NCI-H1694 (cell line): ENCODE measurements around the gene PLXNB3.
"Not testable (repeated sequence)": the region's sequence is repeated elsewhere in the genome, so short reads cannot be mapped to it uniquely, and the experiment has no call there.

ENCODE experiments used
- DNase-seq: peaks from one replicate; lab custom pipeline; 2025; lab: John Stamatoyannopoulos, UW

Gene PLXNB3

GRCh38 chrX:153732401-153732800 is 31.6 kb upstream of the PLXNB3 start:
- no peak for DNase-seq

GRCh38 chrX:153733651-153734240 is 30.3 kb upstream of the PLXNB3 start:
- DNase-seq: no peak

- DNase-seq: no peak
Measured at GRCh38 chrX:153734871-153735270, 29.2 kb upstream of the PLXNB3 start.

GRCh38 chrX:153735274-153735673 is 28.8 kb upstream of the PLXNB3 start:
- DNase-seq: no peak

GRCh38 chrX:153736071-153736820 is 27.8 kb upstream of the PLXNB3 start:
- no peak for DNase-seq

- DNase-seq: no peak
Measured at GRCh38 chrX:153736871-153737441, 27.1 kb upstream of the PLXNB3 start.

- DNase-seq: no peak
Measured at GRCh38 chrX:153738056-153738605, 25.9 kb upstream of the PLXNB3 start.

- DNase-seq: no peak
Measured at GRCh38 chrX:153739754-153740486, 24.1 kb upstream of the PLXNB3 start.

GRCh38 chrX:153740631-153741222 is 23.3 kb upstream of the PLXNB3 start:
- no peak for DNase-seq

- DNase-seq: no peak
Measured at GRCh38 chrX:153741446-153741845, 22.6 kb upstream of the PLXNB3 start.

GRCh38 chrX:153742111-153742510 is 21.9 kb upstream of the PLXNB3 start:
- DNase-seq: not testable (repeated sequence)

- not testable (repeated sequence) for DNase-seq
Measured at GRCh38 chrX:153742796-153743467, 21.1 kb upstream of the PLXNB3 start.

GRCh38 chrX:153743468-153744209 is 20.4 kb upstream of the PLXNB3 start:
- not testable (repeated sequence) for DNase-seq

- no peak for DNase-seq
Measured at GRCh38 chrX:153744210-153745066, 19.6 kb upstream of the PLXNB3 start.

GRCh38 chrX:153745067-153745433 is 19.0 kb upstream of the PLXNB3 start:
- DNase-seq: not testable (repeated sequence)

GRCh38 chrX:153746359-153746758 is 17.7 kb upstream of the PLXNB3 start:
- DNase-seq: no peak

- not testable (repeated sequence) for DNase-seq
Measured at GRCh38 chrX:153746991-153747390, 17.1 kb upstream of the PLXNB3 start.

- DNase-seq: not testable (repeated sequence)
Measured at GRCh38 chrX:153749017-153749416, 15.0 kb upstream of the PLXNB3 start.

- peak; percentile 57 for DNase-seq
Measured at GRCh38 chrX:153750127-153750774, 13.8 kb upstream of the PLXNB3 start.
